ENCODE data around the gene C1R.

DNA sequence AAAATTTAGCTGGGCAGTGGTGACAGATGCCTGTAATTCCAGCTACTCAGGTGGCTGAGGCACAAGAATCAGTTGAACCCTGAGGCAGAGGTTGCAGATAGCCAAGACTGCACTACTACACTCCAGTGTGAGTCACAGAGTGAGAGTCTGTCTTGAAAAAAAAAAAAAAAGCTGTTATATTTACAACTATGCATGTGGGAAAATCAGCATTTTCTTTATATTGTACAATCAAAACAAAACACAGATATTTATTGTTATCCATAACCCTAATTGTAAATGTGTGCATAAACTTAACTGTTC is 12.5 kb downstream of the C1R start:
- TF ChIP-seq, protein P1, sequence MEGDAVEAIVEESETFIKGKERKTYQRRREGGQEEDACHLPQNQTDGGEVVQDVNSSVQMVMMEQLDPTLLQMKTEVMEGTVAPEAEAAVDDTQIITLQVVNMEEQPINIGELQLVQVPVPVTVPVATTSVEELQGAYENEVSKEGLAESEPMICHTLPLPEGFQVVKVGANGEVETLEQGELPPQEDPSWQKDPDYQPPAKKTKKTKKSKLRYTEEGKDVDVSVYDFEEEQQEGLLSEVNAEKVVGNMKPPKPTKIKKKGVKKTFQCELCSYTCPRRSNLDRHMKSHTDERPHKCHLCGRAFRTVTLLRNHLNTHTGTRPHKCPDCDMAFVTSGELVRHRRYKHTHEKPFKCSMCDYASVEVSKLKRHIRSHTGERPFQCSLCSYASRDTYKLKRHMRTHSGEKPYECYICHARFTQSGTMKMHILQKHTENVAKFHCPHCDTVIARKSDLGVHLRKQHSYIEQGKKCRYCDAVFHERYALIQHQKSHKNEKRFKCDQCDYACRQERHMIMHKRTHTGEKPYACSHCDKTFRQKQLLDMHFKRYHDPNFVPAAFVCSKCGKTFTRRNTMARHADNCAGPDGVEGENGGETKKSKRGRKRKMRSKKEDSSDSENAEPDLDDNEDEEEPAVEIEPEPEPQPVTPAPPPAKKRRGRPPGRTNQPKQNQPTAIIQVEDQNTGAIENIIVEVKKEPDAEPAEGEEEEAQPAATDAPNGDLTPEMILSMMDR (IDR thresholded peaks at IDR 0.05; ENCODE audit: low read depth, low read length) = no peak
- no peak for TF ChIP-seq POLR2A (IDR thresholded peaks at IDR 0.05; ENCODE audit: extremely low read depth, insufficient read length)
- TF ChIP-seq, protein P2, sequence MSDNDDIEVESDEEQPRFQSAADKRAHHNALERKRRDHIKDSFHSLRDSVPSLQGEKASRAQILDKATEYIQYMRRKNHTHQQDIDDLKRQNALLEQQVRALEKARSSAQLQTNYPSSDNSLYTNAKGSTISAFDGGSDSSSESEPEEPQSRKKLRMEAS (IDR thresholded peaks at IDR 0.05; ENCODE audit: low read depth, low read length) = no peak

Measured in NB4 (cell line).